Stimulated activated memory B cell treated with anti-CD40 and anti-IgM and Interleukin-4, amounts not matched to agents 10 μg/mL and 1 μg/mL and 100 μg/mL, for 72 hours (primary cell): Measurements from ENCODE around the gene ADAT3.

Experiments used
- ATAC-seq: fragments of 150-1000 bp; cut with Tn5 transposase; 2 replicates; pipeline ENCODE4 v1.10.0; 2021
- H3K27ac Mint-ChIP-seq: one replicate; pipeline ENCODE4 v1.8.0; 2022; ENCODE audit warnings: mild to moderate bottlenecking, mixed read lengths
- H3K27me3 Mint-ChIP-seq: one replicate; pipeline ENCODE4 v1.8.0; 2022; ENCODE audit warnings: mixed read lengths
- H3K36me3 Mint-ChIP-seq: one replicate; pipeline ENCODE4 v1.8.0; 2022; ENCODE audit warnings: mixed read lengths
- H3K4me1 Mint-ChIP-seq: one replicate; pipeline ENCODE4 v1.8.0; 2022; ENCODE audit warnings: mixed read lengths
- H3K4me3 Mint-ChIP-seq: one replicate; pipeline ENCODE4 v1.8.0; 2022; ENCODE audit warnings: mild to moderate bottlenecking, moderate library complexity, mixed read lengths
- H3K9me3 Mint-ChIP-seq: one replicate; pipeline ENCODE4 v1.8.0; 2022; ENCODE audit warnings: mixed read lengths

The ADAT3 gene

GRCh38 chr19:1911995-1912394 lies 6.8 kb downstream of the ADAT3 start:
- Mint-ChIP-seq H3K27ac (no peak overlapping the region), H3K9me3 (no peaks in the 10 kb centered on the region), H3K36me3 (peaks cover 14% of the 10 kb centered on the region), H3K27me3 (no peaks in the 10 kb centered on the region), H3K4me1 (peaks cover 36% of the 10 kb centered on the region), H3K4me3 (no peak overlapping the region)
- no peak for ATAC-seq

GRCh38 chr19:1912760-1913505 lies 7.7 kb downstream of the ADAT3 start:
- H3K27ac Mint-ChIP-seq, result no peak overlapping the region
- H3K9me3 Mint-ChIP-seq, result no peaks in the 10 kb centered on the region
- H3K4me3 Mint-ChIP-seq, result no peak overlapping the region
- H3K36me3 Mint-ChIP-seq, result peaks cover 21% of the 10 kb centered on the region
- no peak for ATAC-seq
- H3K4me1 Mint-ChIP-seq, result peaks cover 26% of the 10 kb centered on the region
- H3K27me3 Mint-ChIP-seq, result no peaks in the 10 kb centered on the region

GRCh38 chr19:1913781-1914577 lies 8.8 kb downstream of the ADAT3 start:
- H3K27me3 Mint-ChIP-seq, result no peaks in the 10 kb centered on the region
- H3K36me3 Mint-ChIP-seq, result peaks cover 31% of the 10 kb centered on the region
- H3K4me1 Mint-ChIP-seq, result peaks cover 16% of the 10 kb centered on the region
- H3K4me3 Mint-ChIP-seq, result no peak overlapping the region
- no peak overlapping the region for H3K27ac Mint-ChIP-seq
- no peaks in the 10 kb centered on the region for H3K9me3 Mint-ChIP-seq
- ATAC-seq, result no peak

- H3K36me3 Mint-ChIP-seq, result peaks cover 32% of the 10 kb centered on the region
- H3K27me3 Mint-ChIP-seq, result no peaks in the 10 kb centered on the region
- no peak overlapping the region for H3K4me3 Mint-ChIP-seq
- H3K27ac Mint-ChIP-seq, result no peak overlapping the region
- H3K4me1 Mint-ChIP-seq, result peaks cover 7% of the 10 kb centered on the region
- no peak for ATAC-seq
- no peaks in the 10 kb centered on the region for H3K9me3 Mint-ChIP-seq
Observed at GRCh38 chr19:1914826-1915341, 9.7 kb downstream of the ADAT3 start.

GRCh38 chr19:1917146-1917545 lies 11.9 kb downstream of the ADAT3 start:
- no peaks in the 10 kb centered on the region for H3K27me3 Mint-ChIP-seq
- H3K4me1 Mint-ChIP-seq, result peaks cover 12% of the 10 kb centered on the region
- ATAC-seq, result no peak
- H3K36me3 Mint-ChIP-seq, result peaks cover 43% of the 10 kb centered on the region
- no peak overlapping the region for H3K4me3 Mint-ChIP-seq
- no peak overlapping the region for H3K27ac Mint-ChIP-seq
- no peaks in the 10 kb centered on the region for H3K9me3 Mint-ChIP-seq

GRCh38 chr19:1917926-1918325 lies 12.7 kb downstream of the ADAT3 start:
- no peak for ATAC-seq
- no peak overlapping the region for H3K27ac Mint-ChIP-seq
- no peak overlapping the region for H3K4me3 Mint-ChIP-seq
- H3K9me3 Mint-ChIP-seq, result no peaks in the 10 kb centered on the region
- no peaks in the 10 kb centered on the region for H3K27me3 Mint-ChIP-seq
- H3K4me1 Mint-ChIP-seq, result peaks cover 20% of the 10 kb centered on the region
- peaks cover 42% of the 10 kb centered on the region for H3K36me3 Mint-ChIP-seq

- ATAC-seq, result no peak
- H3K4me1 Mint-ChIP-seq, result peaks cover 30% of the 10 kb centered on the region
- no peaks in the 10 kb centered on the region for H3K9me3 Mint-ChIP-seq
Observed at GRCh38 chr19:1918975-1919374, 13.8 kb downstream of the ADAT3 start.

GRCh38 chr19:1920644-1921043 lies 15.4 kb downstream of the ADAT3 start:
- peak overlapping the region; percentile 91 for H3K27ac Mint-ChIP-seq
- peaks cover 49% of the 10 kb centered on the region for H3K36me3 Mint-ChIP-seq

More at GRCh38 chr19:1918975-1919374, 13.8 kb downstream of the ADAT3 start:
- Mint-ChIP-seq H3K27me3 (no peaks in the 10 kb centered on the region), H3K27ac (no peak overlapping the region), H3K4me3 (no peak overlapping the region), H3K36me3 (peaks cover 41% of the 10 kb centered on the region)

GRCh38 chr19:1921326-1921725 lies 16.1 kb downstream of the ADAT3 start:
- H3K4me3 Mint-ChIP-seq, result no peak overlapping the region
- peak overlapping the region; percentile 91 for H3K27ac Mint-ChIP-seq
- H3K27me3 Mint-ChIP-seq, result no peaks in the 10 kb centered on the region
- no peaks in the 10 kb centered on the region for H3K9me3 Mint-ChIP-seq
- H3K36me3 Mint-ChIP-seq, result peaks cover 49% of the 10 kb centered on the region
- no peak for ATAC-seq
- peaks cover 36% of the 10 kb centered on the region for H3K4me1 Mint-ChIP-seq

More at GRCh38 chr19:1920644-1921043, 15.4 kb downstream of the ADAT3 start:
- Mint-ChIP-seq H3K4me1 (peaks cover 36% of the 10 kb centered on the region), H3K27me3 (no peaks in the 10 kb centered on the region), H3K9me3 (no peaks in the 10 kb centered on the region), H3K4me3 (no peak overlapping the region)
- ATAC-seq, result no peak

- Mint-ChIP-seq H3K9me3 (no peaks in the 10 kb centered on the region), H3K27ac (peak overlapping the region; percentile 91), H3K4me1 (peaks cover 36% of the 10 kb centered on the region), H3K36me3 (peaks cover 49% of the 10 kb centered on the region), H3K27me3 (no peaks in the 10 kb centered on the region), H3K4me3 (no peak overlapping the region)
- ATAC-seq, result no peak
Observed at GRCh38 chr19:1921825-1922224, 16.6 kb downstream of the ADAT3 start.

- H3K36me3 Mint-ChIP-seq, result peaks cover 43% of the 10 kb centered on the region
- H3K9me3 Mint-ChIP-seq, result no peaks in the 10 kb centered on the region
- peak overlapping the region; percentile 91 for H3K27ac Mint-ChIP-seq
- H3K4me3 Mint-ChIP-seq, result no peak overlapping the region
- ATAC-seq, result no peak
- H3K27me3 Mint-ChIP-seq, result no peaks in the 10 kb centered on the region
- peaks cover 36% of the 10 kb centered on the region for H3K4me1 Mint-ChIP-seq
Observed at GRCh38 chr19:1922803-1923202, 17.6 kb downstream of the ADAT3 start.

GRCh38 chr19:1923319-1923718 lies 18.1 kb downstream of the ADAT3 start:
- no peak overlapping the region for H3K4me3 Mint-ChIP-seq
- no peaks in the 10 kb centered on the region for H3K27me3 Mint-ChIP-seq
- no peaks in the 10 kb centered on the region for H3K9me3 Mint-ChIP-seq
- H3K36me3 Mint-ChIP-seq, result peaks cover 38% of the 10 kb centered on the region
- peak; percentile 89 for ATAC-seq
- H3K27ac Mint-ChIP-seq, result peak overlapping the region; percentile 91
- peaks cover 36% of the 10 kb centered on the region for H3K4me1 Mint-ChIP-seq

GRCh38 chr19:1924320-1924961 lies 19.2 kb downstream of the ADAT3 start:
- no peaks in the 10 kb centered on the region for H3K9me3 Mint-ChIP-seq
- ATAC-seq, result no peak
- H3K27me3 Mint-ChIP-seq, result no peaks in the 10 kb centered on the region
- no peak overlapping the region for H3K27ac Mint-ChIP-seq
- H3K4me3 Mint-ChIP-seq, result no peak overlapping the region
- H3K36me3 Mint-ChIP-seq, result peaks cover 31% of the 10 kb centered on the region
- H3K4me1 Mint-ChIP-seq, result peaks cover 42% of the 10 kb centered on the region

GRCh38 chr19:1925544-1925943 lies 20.3 kb downstream of the ADAT3 start:
- no peak overlapping the region for H3K4me3 Mint-ChIP-seq
- H3K27ac Mint-ChIP-seq, result no peak overlapping the region
- no peaks in the 10 kb centered on the region for H3K9me3 Mint-ChIP-seq
- H3K27me3 Mint-ChIP-seq, result no peaks in the 10 kb centered on the region
- peaks cover 25% of the 10 kb centered on the region for H3K36me3 Mint-ChIP-seq
- ATAC-seq, result no peak
- H3K4me1 Mint-ChIP-seq, result peaks cover 49% of the 10 kb centered on the region

GRCh38 chr19:1929021-1929742 lies 24.0 kb downstream of the ADAT3 start:
- Mint-ChIP-seq H3K27ac (peak overlapping the region; percentile 76), H3K4me1 (peaks cover 38% of the 10 kb centered on the region), H3K4me3 (peak overlapping the region; percentile 78), H3K27me3 (no peaks in the 10 kb centered on the region), H3K36me3 (peaks cover 6% of the 10 kb centered on the region), H3K9me3 (no peaks in the 10 kb centered on the region)
- peak; percentile 93 for ATAC-seq
